ENCODE data around the gene DPH1. TPM values are rescaled to one million over a fixed set of nuclear protein-coding genes. Genes with fewer than 3 reads are reported as not detected.

The DPH1 gene
- polyA plus RNA-seq, 1 of the 3 experiments (the other 2 are of a cell fraction), result 36.2 TPM

- no peak overlapping the region for H3K9ac ChIP-seq
- H3K27ac ChIP-seq (ENCODE audit: low read depth in 2 of 2, low read length in 1 of 2), result no peak overlapping the region
- no peaks in the 10 kb centered on the region for H4K20me1 ChIP-seq (ENCODE audit: insufficient read depth)
- 92% methylated on average over 39 of the region's 78 CpGs for WGBS (ENCODE audit: low lambda C conversion rate)
- peaks cover 0 to 27% of the 10 kb centered on the region in 2 experiments for H3K36me3 ChIP-seq (replicated peaks in 1 of 2; ENCODE audit: control insufficient read depth in 1 of 2, insufficient read depth in 2 of 2, low read length in 1 of 2)
- no peak for DNase-seq
- H2AFZ ChIP-seq (ENCODE audit: low read depth), result no peak overlapping the region
- H3K4me2 ChIP-seq, result no peak overlapping the region
- H3K27me3 ChIP-seq (ENCODE audit: insufficient read depth), result no peaks in the 10 kb centered on the region
- CTCF ChIA-PET, result interaction anchor here (0.6 to 8.0 kb wide), 15 partner anchors 9 to 194 kb away, joined by 3 to 185 read pairs (median 4); no protein-coding TSS in a partner anchor
- H3K4me1 ChIP-seq (ENCODE audit: control insufficient read depth in 1 of 2, insufficient read depth in 2 of 2, low read depth in 1 of 2, low read length in 1 of 2), result peaks cover 13 to 22% of the 10 kb centered on the region in 2 experiments; a peak in 3 of 4 replicates
- H3F3A ChIP-seq (replicated peaks; ENCODE audit: insufficient read depth), result peaks cover 12% of the 10 kb centered on the region
- POLR2A ChIA-PET, result no interaction called here
- no peaks in the 10 kb centered on the region for H3K9me2 ChIP-seq
- H3K4me3 ChIP-seq (ENCODE audit: low read depth in 2 of 2, low read length in 1 of 2), result no peak overlapping the region; a peak in 1 of 4 replicates
- no peaks in the 10 kb centered on the region for H3K79me2 ChIP-seq (ENCODE audit: insufficient read depth)
- no peaks in the 10 kb centered on the region for H3K9me3 ChIP-seq
- TF ChIP-seq CTCF (IDR thresholded peaks at IDR 0.05) (peak; percentile 44), NRF1 (IDR thresholded peaks at IDR 0.05; ENCODE audit: low read depth, low read length) (no peak), RAD21 (IDR thresholded peaks at IDR 0.05; ENCODE audit: low read length) (0 out of 2 replicates have a peak, but pooled peaks have one; percentile 15), IRF3 (IDR thresholded peaks at IDR 0.05; ENCODE audit: low read depth, low read length) (no peak), SMC3 (IDR thresholded peaks at IDR 0.05; ENCODE audit: low read depth, low read length) (peak; percentile 13; the same call in 1 of the 2 replicates), FOXJ3 (CRISPR knock-in tag; IDR thresholded peaks at IDR 0.05) (no peak)
Observed at GRCh38 chr17:2058586-2059546, 28.9 kb downstream of the DPH1 start.

- peaks cover 0 to 36% of the 10 kb centered on the region in 2 experiments for H3K36me3 ChIP-seq (replicated peaks in 1 of 2; ENCODE audit: control insufficient read depth in 1 of 2, insufficient read depth in 2 of 2, low read length in 1 of 2)
- CTCF ChIA-PET, result interaction anchor here (0.9 to 8.0 kb wide), 7 partner anchors 13 to 193 kb away, joined by 3 to 185 read pairs (median 6); no protein-coding TSS in a partner anchor
- no peaks in the 10 kb centered on the region for H3K79me2 ChIP-seq (ENCODE audit: insufficient read depth)
- H3K9ac ChIP-seq, result no peak overlapping the region
- TF ChIP-seq RAD21 (IDR thresholded peaks at IDR 0.05; ENCODE audit: low read length) (no peak), RXRA (IDR thresholded peaks at IDR 0.05; ENCODE audit: borderline replicate concordance, low read depth) (no peak), EP300 (IDR thresholded peaks at IDR 0.05; ENCODE audit: borderline replicate concordance in 1 of 2, low read depth in 1 of 2, low read length in 1 of 2) (no peak), RCOR1 (IDR thresholded peaks at IDR 0.05; ENCODE audit: low read length) (no peak), MAX (IDR thresholded peaks at IDR 0.05; ENCODE audit: low read depth) (no peak), USF1 (IDR thresholded peaks at IDR 0.05; ENCODE audit: borderline replicate concordance, low read depth) (no peak), CTCF (IDR thresholded peaks at IDR 0.05) (no peak)
- no peak for DNase-seq
- H3F3A ChIP-seq (replicated peaks; ENCODE audit: insufficient read depth), result peaks cover 5% of the 10 kb centered on the region
- no peaks in the 10 kb centered on the region for H3K27me3 ChIP-seq (ENCODE audit: insufficient read depth)
- H3K9me3 ChIP-seq, result no peaks in the 10 kb centered on the region
- H3K27ac ChIP-seq (ENCODE audit: low read depth in 2 of 2, low read length in 1 of 2), result no peak overlapping the region; a peak in 1 of 4 replicates
- 89% methylated on average over 19 of the region's 21 CpGs for WGBS (ENCODE audit: low lambda C conversion rate)
- no peaks in the 10 kb centered on the region for H3K9me2 ChIP-seq
- peaks cover 13 to 18% of the 10 kb centered on the region in 2 experiments; a peak in 3 of 4 replicates for H3K4me1 ChIP-seq (ENCODE audit: control insufficient read depth in 1 of 2, insufficient read depth in 2 of 2, low read depth in 1 of 2, low read length in 1 of 2)
- H3K4me2 ChIP-seq, result no peak overlapping the region
- H3K4me3 ChIP-seq (ENCODE audit: low read depth in 2 of 2, low read length in 1 of 2), result no peak overlapping the region
- no peak overlapping the region for H2AFZ ChIP-seq (ENCODE audit: low read depth)
- POLR2A ChIA-PET, result no interaction called here
- H4K20me1 ChIP-seq (ENCODE audit: insufficient read depth), result no peaks in the 10 kb centered on the region
Observed at GRCh38 chr17:2059547-2060384, 29.8 kb downstream of the DPH1 start.

Measured in SK-N-SH (cell line).